Measurements from ENCODE around the gene SCO2.

The SCO2 gene

DNA sequence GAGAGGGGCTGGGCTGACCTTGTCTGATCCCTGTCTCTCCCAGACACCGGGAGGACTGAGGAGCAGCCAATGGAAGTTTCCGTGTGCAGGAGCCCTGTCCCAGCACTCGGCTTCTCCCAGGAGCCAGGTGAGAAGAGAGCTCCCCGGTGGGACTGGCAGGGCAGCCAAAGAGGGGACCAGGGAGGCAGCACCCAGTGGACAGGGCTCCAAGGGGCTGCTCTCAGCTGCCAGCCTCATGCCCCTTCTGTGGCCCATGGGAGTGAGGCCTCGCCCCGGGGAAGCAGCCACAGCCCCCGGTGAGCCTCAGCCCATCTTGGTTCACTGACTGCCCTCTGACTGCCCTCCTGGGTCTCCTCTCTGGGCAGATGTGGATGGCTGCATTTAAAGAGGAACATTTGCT, 6.8 kb downstream of the SCO2 start:
- POLR2A ChIA-PET: interaction anchor here (3.2 kb wide), 1 partner anchor 10 kb away, joined by 12 read pairs; the partner anchor contains the start of genes LMF2 and NCAPH2
- no peak overlapping the region for H3K27ac ChIP-seq (ENCODE audit: extremely low read depth, low read depth, low read length)
- CTCF ChIA-PET: interaction anchor here (0.7 to 1.4 kb wide), 2 partner anchors 12 to 44 kb away, joined by 3 read pairs; partner anchors contain the start of gene SYCE3
- no peak overlapping the region for H3K4me3 ChIP-seq (ENCODE audit: low read depth, low read length)
- TF ChIP-seq ZNF366 (tag by site-specific recombination; conservative IDR thresholded peaks at IDR 0.05): no peak
- TF ChIP-seq, protein P1, sequence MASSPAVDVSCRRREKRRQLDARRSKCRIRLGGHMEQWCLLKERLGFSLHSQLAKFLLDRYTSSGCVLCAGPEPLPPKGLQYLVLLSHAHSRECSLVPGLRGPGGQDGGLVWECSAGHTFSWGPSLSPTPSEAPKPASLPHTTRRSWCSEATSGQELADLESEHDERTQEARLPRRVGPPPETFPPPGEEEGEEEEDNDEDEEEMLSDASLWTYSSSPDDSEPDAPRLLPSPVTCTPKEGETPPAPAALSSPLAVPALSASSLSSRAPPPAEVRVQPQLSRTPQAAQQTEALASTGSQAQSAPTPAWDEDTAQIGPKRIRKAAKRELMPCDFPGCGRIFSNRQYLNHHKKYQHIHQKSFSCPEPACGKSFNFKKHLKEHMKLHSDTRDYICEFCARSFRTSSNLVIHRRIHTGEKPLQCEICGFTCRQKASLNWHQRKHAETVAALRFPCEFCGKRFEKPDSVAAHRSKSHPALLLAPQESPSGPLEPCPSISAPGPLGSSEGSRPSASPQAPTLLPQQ (tag by site-specific recombination; IDR thresholded peaks at IDR 0.05): no peak
- TF ChIP-seq, protein P2, sequence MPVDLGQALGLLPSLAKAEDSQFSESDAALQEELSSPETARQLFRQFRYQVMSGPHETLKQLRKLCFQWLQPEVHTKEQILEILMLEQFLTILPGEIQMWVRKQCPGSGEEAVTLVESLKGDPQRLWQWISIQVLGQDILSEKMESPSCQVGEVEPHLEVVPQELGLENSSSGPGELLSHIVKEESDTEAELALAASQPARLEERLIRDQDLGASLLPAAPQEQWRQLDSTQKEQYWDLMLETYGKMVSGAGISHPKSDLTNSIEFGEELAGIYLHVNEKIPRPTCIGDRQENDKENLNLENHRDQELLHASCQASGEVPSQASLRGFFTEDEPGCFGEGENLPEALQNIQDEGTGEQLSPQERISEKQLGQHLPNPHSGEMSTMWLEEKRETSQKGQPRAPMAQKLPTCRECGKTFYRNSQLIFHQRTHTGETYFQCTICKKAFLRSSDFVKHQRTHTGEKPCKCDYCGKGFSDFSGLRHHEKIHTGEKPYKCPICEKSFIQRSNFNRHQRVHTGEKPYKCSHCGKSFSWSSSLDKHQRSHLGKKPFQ (tag by site-specific recombination; IDR thresholded peaks at IDR 0.05): no peak
- TF ChIP-seq ZSCAN23 (tag by site-specific recombination; IDR thresholded peaks at IDR 0.05): no peak
- TF ChIP-seq ZNF768 (tag by site-specific recombination; IDR thresholded peaks at IDR 0.05): no peak
- no peaks in the 10 kb centered on the region for H3K9me3 ChIP-seq (ENCODE audit: control insufficient read depth, insufficient read depth, low read depth, low read length)
- peaks cover 0 to 82% of the 10 kb centered on the region in 2 experiments; a peak in 2 of 3 replicates for H3K36me3 ChIP-seq (ENCODE audit: control insufficient read depth in 2 of 2, insufficient read depth in 1 of 2, low read length in 2 of 2)
- no peaks in the 10 kb centered on the region for H3K4me1 ChIP-seq (ENCODE audit: control insufficient read depth, insufficient read depth, low read length)

DNA sequence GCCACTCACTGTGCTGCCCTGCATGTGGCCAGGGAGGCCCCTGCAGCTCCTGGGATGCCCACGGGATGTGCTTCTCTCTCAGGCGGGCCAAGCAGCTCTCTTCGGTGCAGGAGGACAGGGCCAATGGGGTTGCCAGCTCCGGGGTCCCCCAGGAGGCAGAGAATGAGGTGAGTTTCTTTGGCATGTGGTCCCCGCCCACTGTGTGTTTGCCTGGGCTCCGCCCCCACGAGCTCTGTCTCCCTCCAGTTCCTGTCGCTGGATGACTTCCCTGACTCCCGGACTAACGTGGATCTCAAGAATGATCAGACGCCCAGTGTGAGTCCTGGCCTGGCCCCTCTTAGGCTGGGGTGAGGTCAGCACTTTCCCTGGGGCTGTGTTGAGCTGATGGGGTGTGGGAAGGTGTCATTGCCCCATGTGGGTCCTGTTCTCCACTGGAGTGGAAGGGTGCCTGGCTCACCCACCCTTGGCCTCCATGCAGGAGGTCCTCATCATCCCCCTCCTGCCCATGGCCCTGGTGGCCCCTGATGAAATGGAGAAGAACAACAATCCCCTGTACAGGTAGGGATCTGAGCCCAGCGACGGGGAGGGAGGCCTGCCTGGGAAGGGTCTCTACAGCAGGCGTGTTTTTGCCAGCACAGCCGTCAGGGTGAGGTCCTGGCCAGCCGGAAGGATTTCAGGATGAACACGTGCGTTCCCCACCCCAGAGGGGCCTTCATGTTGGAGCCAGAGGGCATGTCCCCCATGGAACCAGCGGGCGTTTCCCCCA, 7.7 kb downstream of the SCO2 start:
- peak; percentile 66; the same call in 1 of the 2 replicates for TF ChIP-seq GLIS1 (tag by site-specific recombination; IDR thresholded peaks at IDR 0.05)
- TF ChIP-seq KLF8 (tag by site-specific recombination; IDR thresholded peaks at IDR 0.05): no peak
- TF ChIP-seq MYNN (tag by site-specific recombination; IDR thresholded peaks at IDR 0.05; ENCODE audit: borderline replicate concordance): no peak
- TF ChIP-seq, protein P3, sequence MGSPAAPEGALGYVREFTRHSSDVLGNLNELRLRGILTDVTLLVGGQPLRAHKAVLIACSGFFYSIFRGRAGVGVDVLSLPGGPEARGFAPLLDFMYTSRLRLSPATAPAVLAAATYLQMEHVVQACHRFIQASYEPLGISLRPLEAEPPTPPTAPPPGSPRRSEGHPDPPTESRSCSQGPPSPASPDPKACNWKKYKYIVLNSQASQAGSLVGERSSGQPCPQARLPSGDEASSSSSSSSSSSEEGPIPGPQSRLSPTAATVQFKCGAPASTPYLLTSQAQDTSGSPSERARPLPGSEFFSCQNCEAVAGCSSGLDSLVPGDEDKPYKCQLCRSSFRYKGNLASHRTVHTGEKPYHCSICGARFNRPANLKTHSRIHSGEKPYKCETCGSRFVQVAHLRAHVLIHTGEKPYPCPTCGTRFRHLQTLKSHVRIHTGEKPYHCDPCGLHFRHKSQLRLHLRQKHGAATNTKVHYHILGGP (tag by site-specific recombination; IDR thresholded peaks at IDR 0.05): no peak
- no peak for TF ChIP-seq ZNF514 (tag by site-specific recombination; IDR thresholded peaks at IDR 0.05)
- peak; percentile 52; the same call in 1 of the 2 replicates for TF ChIP-seq ZIC2 (tag by site-specific recombination; IDR thresholded peaks at IDR 0.05)
- no peak for TF ChIP-seq ZNF223 (tag by site-specific recombination; IDR thresholded peaks at IDR 0.05)
- peak; percentile 57; the same call in 1 of the 2 replicates for TF ChIP-seq EGR2 (tag by site-specific recombination; IDR thresholded peaks at IDR 0.05; ENCODE audit: low read depth)
- TF ChIP-seq ZNF394 (tag by site-specific recombination; IDR thresholded peaks at IDR 0.05; ENCODE audit: borderline replicate concordance): no peak
- no peak for TF ChIP-seq ZNF404 (tag by site-specific recombination; IDR thresholded peaks at IDR 0.05)
- peak; percentile 42 for TF ChIP-seq ZFHX2 (tag by site-specific recombination; conservative IDR thresholded peaks at IDR 0.05)
- ChIA-PET CTCF (interaction anchor here (0.7 to 1.9 kb wide), 2 partner anchors 8 to 11 kb away, joined by 3 to 13 read pairs; partner anchors contain the start of gene SCO2), POLR2A (interaction anchor here (1.0 to 3.2 kb wide), 2 partner anchors 8 to 9 kb away, joined by 5 to 12 read pairs; partner anchors contain the start of genes LMF2, NCAPH2 and SCO2)
- no peaks in the 10 kb centered on the region for H3K4me1 ChIP-seq (ENCODE audit: control insufficient read depth, insufficient read depth, low read length)
- H3K27ac ChIP-seq (ENCODE audit: extremely low read depth, low read depth, low read length): no peak overlapping the region
- no peak overlapping the region for H3K4me3 ChIP-seq (ENCODE audit: low read depth, low read length)
- H3K36me3 ChIP-seq (ENCODE audit: control insufficient read depth in 2 of 2, insufficient read depth in 1 of 2, low read length in 2 of 2): peaks cover 2 to 78% of the 10 kb centered on the region in 2 experiments; a peak in 2 of 3 replicates
- H3K9me3 ChIP-seq (ENCODE audit: control insufficient read depth, insufficient read depth, low read depth, low read length): no peaks in the 10 kb centered on the region
